Measurements from ENCODE around the gene PLCB4. TPM values are rescaled to one million over a fixed set of nuclear protein-coding genes. Genes with fewer than 3 reads are reported as not detected.

PLCB4 gene
- total RNA-seq, 1 donor from 2014 or later = 21.2 TPM

- Mint-ChIP-seq H3K4me1 (ENCODE audit: unreplicated experiment) (no peaks in the 10 kb centered on the region), H3K27ac (no peak overlapping the region), H3K9me3 (no peaks in the 10 kb centered on the region), H3K36me3 (peaks cover 4% of the 10 kb centered on the region), H3K27me3 (no peaks in the 10 kb centered on the region), H3K4me3 (no peak overlapping the region)
- no peak for DNase-seq (ENCODE audit: extremely low spot score, unreplicated experiment)
- TF ChIP-seq CTCF (conservative IDR thresholded peaks at IDR 0.05) = no peak
Measured at GRCh38 chr20:9103955-9104354, 35.1 kb downstream of the PLCB4 start.

GRCh38 chr20:9108260-9108659 lies 39.4 kb downstream of the PLCB4 start:
- peaks cover 9% of the 10 kb centered on the region for H3K4me1 Mint-ChIP-seq (ENCODE audit: unreplicated experiment)
- no peak overlapping the region for H3K4me3 Mint-ChIP-seq
- H3K36me3 Mint-ChIP-seq = peaks cover 4% of the 10 kb centered on the region
- DNase-seq (ENCODE audit: extremely low spot score, unreplicated experiment) = no peak
- H3K9me3 Mint-ChIP-seq = no peaks in the 10 kb centered on the region
- H3K27ac Mint-ChIP-seq = no peak overlapping the region
- no peaks in the 10 kb centered on the region for H3K27me3 Mint-ChIP-seq
- no peak for TF ChIP-seq CTCF (conservative IDR thresholded peaks at IDR 0.05)

- Mint-ChIP-seq H3K4me3 (no peak overlapping the region), H3K27ac (no peak overlapping the region), H3K27me3 (no peaks in the 10 kb centered on the region), H3K9me3 (no peaks in the 10 kb centered on the region), H3K4me1 (ENCODE audit: unreplicated experiment) (peaks cover 15% of the 10 kb centered on the region), H3K36me3 (peaks cover 2% of the 10 kb centered on the region)
- DNase-seq (ENCODE audit: extremely low spot score, unreplicated experiment) = no peak
- TF ChIP-seq CTCF (conservative IDR thresholded peaks at IDR 0.05) = no peak
Measured at GRCh38 chr20:9109566-9109965, 40.7 kb downstream of the PLCB4 start.

- Mint-ChIP-seq H3K27me3 (no peaks in the 10 kb centered on the region), H3K27ac (no peak overlapping the region), H3K4me1 (ENCODE audit: unreplicated experiment) (peaks cover 19% of the 10 kb centered on the region), H3K36me3 (no peaks in the 10 kb centered on the region), H3K9me3 (no peaks in the 10 kb centered on the region), H3K4me3 (no peak overlapping the region)
- TF ChIP-seq CTCF (conservative IDR thresholded peaks at IDR 0.05) = no peak
- DNase-seq (ENCODE audit: extremely low spot score, unreplicated experiment) = no peak
Measured at GRCh38 chr20:9110365-9110764, 41.5 kb downstream of the PLCB4 start.

- no peak for DNase-seq (ENCODE audit: extremely low spot score, unreplicated experiment)
- Mint-ChIP-seq H3K4me1 (ENCODE audit: unreplicated experiment) (peaks cover 19% of the 10 kb centered on the region), H3K36me3 (no peaks in the 10 kb centered on the region), H3K27ac (no peak overlapping the region), H3K4me3 (no peak overlapping the region), H3K9me3 (no peaks in the 10 kb centered on the region), H3K27me3 (no peaks in the 10 kb centered on the region)
- no peak for TF ChIP-seq CTCF (conservative IDR thresholded peaks at IDR 0.05)
Measured at GRCh38 chr20:9110916-9111432, 42.1 kb downstream of the PLCB4 start.

Measured in type B pancreatic cell (in vitro differentiated cells).